ENCODE measurements around the gene PPFIBP2. TPM values are rescaled to one million over a fixed set of nuclear protein-coding genes. Genes with fewer than 3 reads are reported as not detected.

The PPFIBP2 gene
- total and polyA plus RNA-seq, 11 donors: 10.5 to 31.1 (median 20.8) TPM

GRCh38 chr11:7520981-7521487 is 7.2 kb downstream of the PPFIBP2 start:
- no peaks in the 10 kb centered on the region for H3K27me3 ChIP-seq
- ATAC-seq (peak in 2 of 4 donors; percentile 49 to 52), DNase-seq (no peak)
- H3K36me3 ChIP-seq: no peaks in the 10 kb centered on the region
- H3K4me3 ChIP-seq: no peak overlapping the region
- intact Hi-C loops (cut with DNase I): no loop called here
- TF ChIP-seq CTCF (IDR thresholded peaks at IDR 0.05) (no peak), POLR2A (IDR thresholded peaks at IDR 0.05) (no peak)
- peak overlapping the region in 2 of 12 donors; percentile 13 to 76 for H3K27ac ChIP-seq
- no peaks in the 10 kb centered on the region for H3K9me3 ChIP-seq
- 0 to 76% (median 16%) methylated on average over 2 of the region's 2 CpGs for WGBS, 4 donors
- peaks cover 0 to 64% (median 6%) of the 10 kb centered on the region in 12 donors for H3K4me1 ChIP-seq

- ATAC-seq: peak in 1 of 4 donors; percentile 30
- peaks cover 0 to 70% (median 6%) of the 10 kb centered on the region in 12 donors for H3K4me1 ChIP-seq
Measured at GRCh38 chr11:7522121-7522520, 8.3 kb downstream of the PPFIBP2 start.

GRCh38 chr11:7522546-7522945 is 8.7 kb downstream of the PPFIBP2 start:
- H3K4me3 ChIP-seq: no peak overlapping the region
- no peaks in the 10 kb centered on the region for H3K36me3 ChIP-seq
- H3K27me3 ChIP-seq: no peaks in the 10 kb centered on the region
- ATAC-seq: no peak
- 88 to 97% (median 91%) methylated on average over 4 of the region's 4 CpGs for WGBS, 4 donors
- intact Hi-C loops (cut with DNase I): no loop called here
- H3K27ac ChIP-seq: peak overlapping the region in 1 of 12 donors; percentile 76
- TF ChIP-seq POLR2A (IDR thresholded peaks at IDR 0.05): no peak
- TF ChIP-seq CTCF (IDR thresholded peaks at IDR 0.05): no peak
- H3K9me3 ChIP-seq: no peaks in the 10 kb centered on the region
- peaks cover 0 to 74% (median 6%) of the 10 kb centered on the region in 12 donors for H3K4me1 ChIP-seq
- no peak for DNase-seq

More at GRCh38 chr11:7522121-7522520, 8.3 kb downstream of the PPFIBP2 start:
- Histone ChIP-seq H3K27ac (peak overlapping the region in 2 of 12 donors; percentile 10 to 76), H3K9me3 (no peaks in the 10 kb centered on the region), H3K36me3 (no peaks in the 10 kb centered on the region), H3K4me3 (no peak overlapping the region), H3K27me3 (no peaks in the 10 kb centered on the region)
- DNase-seq: no peak
- TF ChIP-seq POLR2A (IDR thresholded peaks at IDR 0.05) (no peak), CTCF (IDR thresholded peaks at IDR 0.05) (no peak)
- intact Hi-C loops (cut with DNase I): no loop called here
- WGBS, 4 donors: 62 to 89% (median 72%) methylated on average over 4 of the region's 4 CpGs

GRCh38 chr11:7523416-7524210 is 9.8 kb downstream of the PPFIBP2 start:
- ATAC-seq (peak in 2 of 4 donors; percentile 29 to 38), DNase-seq (no peak)
- Histone ChIP-seq H3K27me3 (no peaks in the 10 kb centered on the region), H3K4me3 (peak overlapping the region in 1 of 12 donors; percentile 17), H3K36me3 (no peaks in the 10 kb centered on the region), H3K4me1 (peaks cover 0 to 83% (median 6%) of the 10 kb centered on the region in 12 donors), H3K9me3 (no peaks in the 10 kb centered on the region), H3K27ac (peak overlapping the region in 1 of 12 donors; percentile 76)
- no peak for TF ChIP-seq POLR2A (IDR thresholded peaks at IDR 0.05)
- TF ChIP-seq CTCF (IDR thresholded peaks at IDR 0.05): no peak
- 55 to 68% (median 60%) methylated on average over 6 of the region's 6 CpGs for WGBS, 4 donors
- intact Hi-C loops (cut with DNase I): no loop called here
